T-cell (primary cell): ENCODE results near the gene ELF4. TPM values are rescaled to one million over a fixed set of nuclear protein-coding genes. Genes with fewer than 3 reads are reported as not detected.
"Not testable (repeated sequence)": the region's sequence is repeated elsewhere in the genome, so short reads cannot be mapped to it uniquely, and the experiment has no call there.

Experiments used
- ATAC-seq, 4 experiments: fragments of 200-7000 bp in 3 of 4; fragments of 150-1000 bp in 1 of 4; cut with Tn5 transposase; replicated peaks in 1 of 4; 1 replicate in 3 of 4; 2 replicates in 1 of 4; pipeline ENCODE4 v1.10.0; 2021; ENCODE audit warnings: moderate library complexity in 3 of 4, mild to moderate bottlenecking in 2 of 4, moderate number of reproducible peaks in 1 of 4
- CTCF ChIA-PET, 2 donors: fragments of 300-600 bp; sonication (Branson Sonifier 250); formaldehyde crosslinking; loops; one replicate each; lab custom pipeline; 2022; ENCODE audit warnings: antibody characterized with exemption in 2 of 2; lab: Charles Lee
- POLR2A ChIA-PET, 2 donors: fragments of 300-600 bp; sonication (Branson Sonifier 250); formaldehyde crosslinking; loops; one replicate each; lab custom pipeline; 2022; ENCODE audit warnings: antibody characterized with exemption in 2 of 2; lab: Charles Lee
- DNase-seq, 35 experiments: peaks; one replicate each; pipeline versions ENCODE4 v3.0.0 to v3.0.0-alpha.2; 2013 to 2023
- H3K27ac ChIP-seq: one replicate; pipeline ENCODE4 v1.5.1; 2013; ENCODE audit warnings: low read length
- H3K27me3 ChIP-seq, 2 experiments: replicated peaks in 1 of 2; 1 replicate in 1 of 2; 2 replicates in 1 of 2; pipeline versions ENCODE4 v1.6.1 to v1.7.0; 2013; ENCODE audit warnings: low read length in 1 of 2, mixed read lengths in 1 of 2; ENCODE audit not compliant: control insufficient read depth in 2 of 2, insufficient read depth in 2 of 2; ENCODE audit errors: extremely low read depth in 1 of 2
- H3K36me3 ChIP-seq, 2 donors: 1 replicate in 1 of 2; 2 replicates in 1 of 2; pipeline versions ENCODE4 v1.6.1 to v1.7.0; 2013; ENCODE audit warnings: low read length in 1 of 2; ENCODE audit not compliant: control insufficient read depth in 2 of 2, insufficient read depth in 1 of 2; ENCODE audit errors: extremely low read depth in 1 of 2
- H3K4me1 ChIP-seq, 2 experiments: 1 replicate in 1 of 2; 2 replicates in 1 of 2; pipeline versions ENCODE4 v1.6.1 to v1.7.0; 2013; ENCODE audit warnings: low read length in 2 of 2, mixed read lengths in 1 of 2; ENCODE audit not compliant: insufficient read depth in 2 of 2, control insufficient read depth in 1 of 2; ENCODE audit errors: extremely low read depth in 1 of 2
- H3K4me3 ChIP-seq, 2 donors: 1 replicate in 1 of 2; 2 replicates in 1 of 2; pipeline versions ENCODE4 v1.5.1 to v1.7.0; 2013; ENCODE audit warnings: mild to moderate bottlenecking in 2 of 2, low read length in 1 of 2, moderate library complexity in 1 of 2; ENCODE audit not compliant: control insufficient read depth in 1 of 2; ENCODE audit errors: extremely low read depth in 1 of 2
- H3K9me3 ChIP-seq: 2 replicates; pipeline ENCODE4 v1.7.0; 2013
- H3K27ac Mint-ChIP-seq, 2 donors: one replicate each; pipeline ENCODE4 v1.8.0; 2020 to 2021; ENCODE audit warnings: mild to moderate bottlenecking in 2 of 2, mixed read lengths in 2 of 2
- H3K27me3 Mint-ChIP-seq, 2 donors: one replicate each; pipeline ENCODE4 v1.8.0; 2021 to 2022; ENCODE audit warnings: mixed read lengths in 2 of 2
- H3K36me3 Mint-ChIP-seq: one replicate; pipeline ENCODE4 v1.8.0; 2021; ENCODE audit warnings: mixed read lengths
- H3K4me1 Mint-ChIP-seq, 3 donors: one replicate each; pipeline ENCODE4 v1.8.0; 2020 to 2022; ENCODE audit warnings: mixed read lengths in 3 of 3, mild to moderate bottlenecking in 1 of 3
- H3K4me3 Mint-ChIP-seq, 3 donors: one replicate each; pipeline ENCODE4 v1.8.0; 2020 to 2022; ENCODE audit warnings: mild to moderate bottlenecking in 3 of 3, mixed read lengths in 3 of 3, moderate library complexity in 3 of 3
- H3K9me3 Mint-ChIP-seq, 3 donors: one replicate each; pipeline ENCODE4 v1.8.0; 2020 to 2022; ENCODE audit warnings: mixed read lengths in 3 of 3
- WGBS: methylation state at CpG from one replicate; pipeline ENCODE4 v1.1.5; 2013; ENCODE audit warnings: missing lambda C conversion rate; ENCODE audit not compliant: insufficient coverage; 5-methylcytosine and 5-hydroxymethylcytosine counted together
- total RNA-seq, 35 experiments: library from RNA in 6 of 35; stranded (reverse) in 6 of 35; fragments of 120-200 nt in 1 of 35; gene quantifications; one replicate each; pipeline versions ENCODE4 v1.2.1 to v1.2.4 and lab custom pipeline; 2013 to 2026

The ELF4 gene
- total RNA-seq, 5 donors from 2014 or later (not counting 1 experiment from before 2014, with no cell fraction given), result 30.0 to 35.6 (median 30.6) TPM

DNA sequence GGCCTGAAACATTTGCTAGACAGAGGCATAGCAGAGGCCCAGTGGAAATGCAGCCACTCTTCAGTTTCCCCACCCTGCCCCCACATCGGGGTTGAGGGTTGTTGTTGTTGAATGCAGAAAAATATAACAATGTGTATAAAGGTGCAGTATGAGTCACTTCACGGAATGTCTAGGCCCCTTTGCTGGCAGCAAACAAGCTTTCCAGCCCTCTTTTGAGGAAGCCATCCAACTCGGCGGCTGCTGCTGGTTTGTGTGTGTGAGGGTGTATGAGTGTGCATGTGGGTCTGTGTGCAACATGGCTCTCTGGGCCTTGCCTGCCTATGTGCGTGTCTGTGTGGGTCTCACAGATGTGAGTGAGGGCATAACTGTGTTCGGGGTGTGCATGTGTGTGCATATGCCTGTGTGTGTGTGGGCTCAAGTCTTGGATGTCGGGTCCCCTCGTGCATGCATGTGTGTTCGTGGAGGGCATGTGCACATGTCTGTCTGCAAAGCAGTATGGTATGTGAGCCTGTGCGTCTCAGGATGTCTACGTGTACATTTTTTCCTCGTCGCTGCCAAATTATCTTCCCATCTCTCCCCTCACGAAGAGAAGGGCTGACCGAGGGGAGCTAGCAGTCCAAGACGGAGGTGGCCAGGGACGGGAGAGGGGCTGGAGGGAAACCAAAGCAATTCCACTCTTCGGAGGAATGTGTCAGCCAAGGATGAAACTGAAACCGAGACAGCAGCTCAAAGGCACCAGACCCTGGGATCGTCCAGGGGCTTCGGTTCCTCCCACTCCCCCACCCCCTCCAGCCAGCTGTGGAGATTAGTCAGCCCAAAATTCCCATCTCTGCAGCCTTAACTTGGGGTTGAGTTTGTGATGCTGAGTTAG is 8.4 kb upstream of the ELF4 start:
- CTCF ChIA-PET, result interaction anchor here (1.0 to 4.6 kb wide), 5 partner anchors 14 to 39 kb away, joined by 3 to 24 read pairs (median 4); no protein-coding TSS in a partner anchor
- Mint-ChIP-seq H3K4me1 (peaks cover 0 to 21% (median 20%) of the 10 kb centered on the region in 3 donors), H3K27me3 (peaks cover 0 to 8% of the 10 kb centered on the region in 2 donors), H3K4me3 (peak overlapping the region; percentile 23 to 56 (median 35)), H3K27ac (peak overlapping the region; percentile 60 to 75), H3K36me3 (no peaks in the 10 kb centered on the region), H3K9me3 (no peaks in the 10 kb centered on the region)
- WGBS, result 76% methylated on average over 3 of the region's 21 CpGs
- Histone ChIP-seq H3K9me3 (no peaks in the 10 kb centered on the region), H3K27me3 (no peaks in the 10 kb centered on the region), H3K36me3 (no peaks in the 10 kb centered on the region), H3K27ac (peak overlapping the region; percentile 18), H3K4me1 (peaks cover 0 to 34% of the 10 kb centered on the region in 2 experiments), H3K4me3 (no peak overlapping the region)
- peak in 2 of 35 experiments; percentile 23 to 29 for DNase-seq
- POLR2A ChIA-PET, result interaction anchor here in 1 of 2 donors (0.7 kb wide), 1 partner anchor 130 kb away, joined by 4 read pairs; no protein-coding TSS in a partner anchor
- ATAC-seq, result peak in 1 of 4 experiments; percentile 14

DNA sequence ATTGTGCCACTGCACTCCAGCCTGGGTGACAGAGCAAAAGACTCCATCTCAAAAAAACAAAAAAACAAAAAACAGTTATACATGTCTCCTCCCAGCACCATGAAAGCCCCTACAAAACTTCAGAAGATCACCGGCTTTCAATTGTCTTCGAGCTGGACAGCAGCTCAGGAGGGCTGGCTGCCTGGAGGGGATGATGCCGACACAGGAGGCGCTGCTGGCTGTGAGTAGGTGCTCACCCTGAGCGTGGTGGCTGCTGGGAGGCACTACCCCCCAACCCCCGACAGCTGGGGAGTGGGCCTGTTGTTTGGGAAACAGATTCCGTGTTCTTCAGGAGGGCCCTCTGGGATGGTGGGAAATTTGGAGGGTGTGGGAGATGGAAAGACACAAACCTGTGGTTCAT is 6.9 kb upstream of the ELF4 start:
- Histone ChIP-seq H3K9me3 (no peaks in the 10 kb centered on the region), H3K36me3 (no peaks in the 10 kb centered on the region), H3K4me1 (peaks cover 0 to 34% of the 10 kb centered on the region in 2 experiments), H3K4me3 (no peak overlapping the region), H3K27ac (no peak overlapping the region), H3K27me3 (no peaks in the 10 kb centered on the region)
- Mint-ChIP-seq H3K36me3 (no peaks in the 10 kb centered on the region), H3K27me3 (no peaks in the 10 kb centered on the region), H3K27ac (peak overlapping the region in 1 of 2 donors; percentile 52), H3K4me1 (peaks cover 0 to 21% (median 20%) of the 10 kb centered on the region in 3 donors), H3K9me3 (no peaks in the 10 kb centered on the region), H3K4me3 (no peak overlapping the region)
- ChIA-PET CTCF (interaction anchor here in 1 of 2 donors (0.6 kb wide), 1 partner anchor 85 kb away, joined by 3 read pairs; no protein-coding TSS in a partner anchor), POLR2A (interaction anchor here in 1 of 2 donors (0.6 kb wide), 1 partner anchor 41 kb away, joined by 6 read pairs; no protein-coding TSS in a partner anchor)
- DNase-seq (no peak), ATAC-seq (no peak)
- whole genome bisulfite sequencing, result no CpG with 5 or more reads among the region's 7 CpGs

DNA sequence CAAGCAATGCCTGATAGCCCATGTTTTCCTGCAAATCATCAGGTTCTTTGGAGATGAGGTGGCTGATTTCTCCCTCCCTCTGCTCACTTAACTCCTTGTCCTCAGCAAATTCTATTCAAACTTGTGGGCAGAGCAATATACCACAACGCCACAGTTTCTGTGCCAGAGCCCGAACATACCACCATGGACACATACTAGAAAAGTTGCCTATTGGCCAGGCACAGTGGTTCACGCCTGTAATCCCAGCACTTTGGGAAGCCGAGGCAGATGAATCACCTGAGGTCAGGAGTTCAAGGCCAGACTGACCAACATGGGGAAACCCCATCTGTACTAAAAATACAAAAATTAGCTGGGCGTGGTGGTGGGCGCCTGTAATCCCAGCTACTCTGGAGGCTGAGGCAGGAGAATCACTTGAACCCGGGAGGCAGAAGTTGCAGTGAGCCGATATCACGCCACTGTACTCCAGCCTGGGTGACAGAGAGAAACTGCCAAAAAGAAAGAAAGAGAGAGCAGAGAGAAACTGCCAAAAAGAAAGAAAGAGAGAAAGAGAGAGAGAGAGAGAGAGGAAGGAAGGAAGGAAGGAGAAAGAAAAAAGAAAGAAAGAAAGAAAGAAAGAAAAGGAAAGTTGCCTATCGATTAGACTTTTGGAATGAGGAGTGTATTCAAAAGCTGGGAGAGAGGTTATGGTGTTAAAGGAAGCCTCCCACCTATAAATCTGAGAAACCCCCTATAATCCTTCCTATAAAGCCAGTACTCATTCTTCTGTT is 5.0 kb upstream of the ELF4 start:
- ChIA-PET POLR2A (interaction anchor here in 1 of 2 donors (0.6 kb wide), 1 partner anchor 35 kb away, joined by 7 read pairs; no protein-coding TSS in a partner anchor), CTCF (interaction anchor here in 1 of 2 donors (0.6 kb wide), 1 partner anchor 18 kb away, joined by 4 read pairs; no protein-coding TSS in a partner anchor)
- H3K27ac Mint-ChIP-seq, H3K4me3 Mint-ChIP-seq, H3K36me3 ChIP-seq, ATAC-seq, H3K27me3 Mint-ChIP-seq, H3K9me3 ChIP-seq, H3K36me3 Mint-ChIP-seq, H3K4me3 ChIP-seq, H3K27me3 ChIP-seq, H3K9me3 Mint-ChIP-seq, H3K27ac ChIP-seq, DNase-seq: not testable (repeated sequence)
- no CpG with 5 or more reads among the region's 10 CpGs for WGBS
- H3K4me1 Mint-ChIP-seq, result peaks cover 0 to 21% (median 20%) of the 10 kb centered on the region in 3 donors
- peaks cover 0 to 30% of the 10 kb centered on the region in 2 experiments for H3K4me1 ChIP-seq

DNA sequence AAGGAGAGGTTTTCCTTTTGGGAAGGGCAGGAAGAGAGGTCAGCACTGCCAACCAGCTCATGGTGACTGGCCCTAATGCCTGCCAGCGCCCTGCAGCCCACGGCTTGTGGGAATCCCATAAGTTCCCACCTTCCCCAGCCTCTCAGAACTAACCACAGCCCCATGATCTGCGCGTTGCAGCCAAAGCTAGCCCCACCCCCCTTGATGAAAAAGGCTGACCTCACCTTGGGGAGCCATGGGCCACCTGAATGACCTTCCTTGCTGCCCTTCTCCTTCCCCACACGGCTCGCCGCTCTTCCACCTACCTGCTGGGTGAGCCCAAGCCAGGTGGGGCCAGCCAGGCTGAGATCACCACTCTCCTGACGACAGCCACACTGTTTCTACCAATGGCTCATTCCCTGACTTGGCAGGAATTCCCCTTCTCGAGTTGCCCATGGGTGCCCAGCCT is 3.9 kb upstream of the ELF4 start:
- no peaks in the 10 kb centered on the region for H3K36me3 ChIP-seq
- peaks cover 0 to 21% of the 10 kb centered on the region in 2 experiments for H3K4me1 ChIP-seq
- Mint-ChIP-seq H3K9me3 (no peaks in the 10 kb centered on the region), H3K27ac (peak overlapping the region in 1 of 2 donors; percentile 11), H3K27me3 (no peaks in the 10 kb centered on the region), H3K4me1 (peaks cover 0 to 17% (median 16%) of the 10 kb centered on the region in 3 donors), H3K36me3 (no peaks in the 10 kb centered on the region), H3K4me3 (no peak overlapping the region)
- ChIA-PET POLR2A (no interaction called here), CTCF (no interaction called here)
- ATAC-seq (no peak), DNase-seq (no peak)
- no peak overlapping the region for H3K27ac ChIP-seq
- 40% methylated on average over 1 of the region's 9 CpGs for WGBS
- no peaks in the 10 kb centered on the region for H3K9me3 ChIP-seq
- no peak overlapping the region for H3K4me3 ChIP-seq
- no peaks in the 10 kb centered on the region for H3K27me3 ChIP-seq

DNA sequence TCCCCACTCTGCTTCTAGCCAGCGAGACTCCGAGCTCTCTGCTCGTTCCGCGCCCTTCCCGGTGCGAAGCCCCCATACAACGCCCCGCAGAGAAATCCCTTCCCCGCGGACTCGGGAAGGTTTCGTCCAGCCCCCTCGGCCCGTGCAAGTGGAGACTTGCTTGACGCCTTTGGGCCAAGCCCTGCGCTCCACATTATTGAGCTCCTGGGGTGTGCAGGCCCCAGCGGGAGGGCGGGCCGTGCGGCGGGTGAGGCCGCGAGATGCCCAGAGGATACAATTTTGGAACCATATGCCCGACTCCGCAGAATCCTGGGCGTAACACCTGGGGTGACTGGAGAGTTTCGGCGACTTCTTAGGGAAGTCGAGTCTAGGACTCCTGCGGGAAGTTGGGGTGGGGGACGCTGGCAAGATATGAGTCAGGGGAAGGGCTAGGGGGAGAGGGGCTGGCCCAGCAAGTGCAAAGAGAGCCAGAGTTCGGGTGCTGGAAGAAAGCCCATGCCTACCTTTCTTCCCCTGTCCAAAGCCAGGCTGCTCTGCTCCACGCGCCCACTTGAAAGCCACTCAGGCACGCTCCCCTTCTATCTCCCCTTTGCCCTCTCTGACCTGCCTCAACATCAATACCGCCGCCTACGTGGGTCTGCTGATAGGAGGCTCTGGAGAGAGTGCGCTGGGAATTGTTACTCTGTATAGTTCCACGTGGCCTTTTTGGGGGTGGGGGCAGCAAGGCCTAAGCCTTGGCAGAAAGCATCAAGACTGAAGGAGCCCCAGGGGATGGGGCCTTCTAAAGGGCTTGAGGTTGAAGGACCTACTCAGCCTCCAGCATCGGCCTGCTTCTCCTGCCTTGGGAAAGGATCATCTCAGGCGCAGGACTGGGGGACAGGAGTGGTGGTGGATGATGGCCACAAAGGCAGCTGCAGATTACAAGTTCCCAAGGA is 1.2 kb upstream of the ELF4 start:
- Histone ChIP-seq H3K27me3 (no peaks in the 10 kb centered on the region), H3K36me3 (no peaks in the 10 kb centered on the region), H3K4me3 (no peak overlapping the region), H3K9me3 (no peaks in the 10 kb centered on the region), H3K27ac (no peak overlapping the region), H3K4me1 (peaks cover 4 to 32% of the 10 kb centered on the region in 2 experiments)
- H3K36me3 Mint-ChIP-seq, result peaks cover 2% of the 10 kb centered on the region
- ChIA-PET CTCF (no interaction called here), POLR2A (no interaction called here)
- 30% methylated on average over 4 of the region's 43 CpGs for WGBS
- no peak for ATAC-seq
- DNase-seq, result no peak
- no peaks in the 10 kb centered on the region for H3K27me3 Mint-ChIP-seq
- peak overlapping the region; percentile 38 to 89 (median 58) for H3K4me3 Mint-ChIP-seq
- H3K9me3 Mint-ChIP-seq, result no peaks in the 10 kb centered on the region
- peaks cover 15 to 28% (median 19%) of the 10 kb centered on the region in 3 donors for H3K4me1 Mint-ChIP-seq
- H3K27ac Mint-ChIP-seq, result peak overlapping the region; percentile 17 to 66
